D721Med (cell line): Measurements from ENCODE around the gene KATNBL1.
A peak's percentile ranks its signal among the peaks of the same experiment; 100 is the strongest.

ENCODE experiments used
- DNase-seq: peaks from one replicate; pipeline ENCODE4 v3.0.0; 2011; ENCODE audit warnings: low spot score; ENCODE audit not compliant: insufficient read length
- FAIRE-seq: peaks from 2 replicates; lab custom pipeline; 2011; peaks lifted over from hg19 to GRCh38; lab: Jason Lieb, UNC
- CTCF ChIP-seq: IDR thresholded peaks from 2 replicates; pipeline ENCODE4 v1.5.1; 2012; ENCODE audit warnings: mild to moderate bottlenecking, control low read depth; ENCODE audit not compliant: insufficient read depth; ENCODE audit errors: missing control alignments

Gene KATNBL1

GRCh38 chr15:34223904-34224596 is 14.2 kb upstream of the KATNBL1 start:
- DNase-seq = peak; percentile 38
- FAIRE-seq = peak; percentile 38
- TF ChIP-seq CTCF = no peak

GRCh38 chr15:34217587-34218225 is 7.8 kb upstream of the KATNBL1 start:
- no peak for FAIRE-seq
- DNase-seq = no peak
- no peak for TF ChIP-seq CTCF

DNA sequence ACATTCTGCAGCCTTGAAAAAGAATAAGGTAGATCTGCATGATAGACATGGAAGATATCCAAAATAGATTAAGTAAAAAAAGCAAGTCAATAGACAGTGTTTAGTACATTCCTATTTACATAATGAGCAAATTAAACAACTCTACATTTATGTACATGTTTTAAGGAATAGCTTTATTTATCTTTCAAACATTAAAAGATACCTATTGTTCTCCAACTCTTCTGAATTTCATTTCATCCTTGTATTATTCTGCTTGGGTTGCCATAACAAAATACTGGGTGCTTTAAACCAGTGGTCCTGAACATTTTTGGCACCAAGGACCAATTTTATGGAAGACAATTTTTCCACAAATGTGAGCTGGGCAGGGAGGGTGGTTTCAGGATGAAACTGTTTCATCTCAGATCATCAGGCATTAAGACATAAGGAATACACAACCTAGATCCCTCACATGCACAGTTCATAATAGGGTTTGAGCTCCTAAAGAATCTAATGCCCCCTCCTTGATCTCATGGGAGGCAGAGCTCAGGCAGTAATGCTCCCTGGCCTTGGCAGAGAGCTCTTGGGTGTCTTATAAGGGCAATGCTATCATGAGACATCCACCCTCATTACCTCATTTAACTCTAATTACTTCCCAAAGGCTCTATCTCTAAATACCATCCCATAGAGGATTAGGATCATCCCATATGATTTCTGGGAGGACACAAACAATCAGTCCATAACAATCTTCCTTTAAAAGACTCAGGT is 6.8 kb upstream of the KATNBL1 start:
- FAIRE-seq (peak; percentile 81), DNase-seq (no peak)
- no peak for TF ChIP-seq CTCF

- DNase-seq (no peak), FAIRE-seq (no peak)
- no peak for TF ChIP-seq CTCF
These were observed 4.2 kb upstream of the KATNBL1 start for GRCh38 chr15:34214135-34214534.

DNA sequence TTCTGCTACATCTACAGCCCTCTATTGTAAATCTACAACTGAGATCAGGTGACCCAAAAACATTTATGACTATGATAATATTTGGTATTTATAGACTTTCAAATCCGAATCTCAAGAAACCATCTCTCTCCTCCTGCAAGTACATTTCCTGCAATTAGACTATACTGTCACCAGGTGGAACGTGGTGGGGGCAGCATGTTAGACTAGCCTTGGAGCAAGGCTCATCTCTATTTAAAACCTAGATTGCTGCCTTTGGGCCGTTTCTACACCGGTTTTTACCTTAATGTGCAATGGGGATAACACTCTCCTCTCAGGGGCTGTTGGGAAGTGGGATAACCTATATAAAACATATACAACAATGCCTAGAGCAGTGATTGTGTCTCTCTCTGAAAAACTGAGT is 3.8 kb upstream of the KATNBL1 start:
- no peak for TF ChIP-seq CTCF
- DNase-seq (no peak), FAIRE-seq (no peak)

DNA sequence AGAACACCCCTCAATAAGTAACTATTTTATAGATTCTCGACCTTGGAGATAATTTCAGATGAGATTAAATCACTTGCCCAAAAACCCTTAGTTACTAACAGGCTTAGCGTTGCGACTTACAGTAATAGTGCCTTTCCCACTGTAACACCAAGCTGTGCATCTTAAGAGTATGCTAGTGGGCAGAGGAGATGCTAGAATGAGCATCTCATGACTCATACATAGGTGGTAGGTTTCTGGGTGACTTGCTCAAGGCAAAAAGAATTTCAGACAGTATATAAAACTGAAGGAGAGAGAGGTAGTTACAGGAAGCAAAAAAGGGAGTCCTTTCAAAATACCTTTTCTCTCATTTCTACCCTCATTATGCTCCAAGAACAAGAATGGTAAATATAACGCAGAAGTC is 3.9 kb downstream of the KATNBL1 start:
- FAIRE-seq = no peak
- DNase-seq = no peak

More for the DNA sequence above, 3.9 kb downstream of the KATNBL1 start:
- no peak for TF ChIP-seq CTCF
